Stimulated activated naive CD8-positive, alpha-beta T cell treated with anti-CD3 and anti-CD28 coated beads, Interleukin-15, Interleukin-2, amounts not matched to agents 100 ng/mL and 50 ng/mL, for 24 hours (primary cell): ENCODE measurements around the gene ATOH7.
"Not testable (repeated sequence)": the region's sequence is repeated elsewhere in the genome, so short reads cannot be mapped to it uniquely, and the experiment has no call there.

Source experiments
- H3K27ac Mint-ChIP-seq: one replicate; pipeline ENCODE4 v1.8.0; 2021; ENCODE audit warnings: mild to moderate bottlenecking, mixed read lengths
- H3K27me3 Mint-ChIP-seq: one replicate; pipeline ENCODE4 v1.8.0; 2021; ENCODE audit warnings: mixed read lengths
- H3K36me3 Mint-ChIP-seq: one replicate; pipeline ENCODE4 v1.8.0; 2021; ENCODE audit warnings: low read depth, mixed read lengths
- H3K4me1 Mint-ChIP-seq: one replicate; pipeline ENCODE4 v1.8.0; 2021; ENCODE audit warnings: low read depth, mixed read lengths
- H3K4me3 Mint-ChIP-seq: one replicate; pipeline ENCODE4 v1.8.0; 2021; ENCODE audit warnings: mild to moderate bottlenecking, mixed read lengths
- H3K9me3 Mint-ChIP-seq: one replicate; pipeline ENCODE4 v1.8.0; 2021; ENCODE audit warnings: mixed read lengths

ATOH7 gene

GRCh38 chr10:68249297-68249696 lies 17.4 kb upstream of the ATOH7 start:
- Mint-ChIP-seq H3K4me3 (no peak overlapping the region), H3K27ac (no peak overlapping the region), H3K4me1 (peaks cover 6% of the 10 kb centered on the region), H3K9me3 (no peaks in the 10 kb centered on the region), H3K36me3 (no peaks in the 10 kb centered on the region), H3K27me3 (peaks cover 3% of the 10 kb centered on the region)

- Mint-ChIP-seq H3K4me3 (no peak overlapping the region), H3K27me3 (peaks cover 3% of the 10 kb centered on the region), H3K27ac (no peak overlapping the region), H3K36me3 (no peaks in the 10 kb centered on the region), H3K4me1 (peaks cover 6% of the 10 kb centered on the region), H3K9me3 (no peaks in the 10 kb centered on the region)
These were observed 16.0 kb upstream of the ATOH7 start for GRCh38 chr10:68247931-68248330.

GRCh38 chr10:68246397-68246796 lies 14.5 kb upstream of the ATOH7 start:
- H3K9me3 Mint-ChIP-seq, H3K27me3 Mint-ChIP-seq, H3K27ac Mint-ChIP-seq, H3K4me1 Mint-ChIP-seq, H3K4me3 Mint-ChIP-seq, H3K36me3 Mint-ChIP-seq: not testable (repeated sequence)

- no peaks in the 10 kb centered on the region for H3K4me1 Mint-ChIP-seq
- peaks cover 3% of the 10 kb centered on the region for H3K27me3 Mint-ChIP-seq
- no peak overlapping the region for H3K4me3 Mint-ChIP-seq
- H3K9me3 Mint-ChIP-seq = no peaks in the 10 kb centered on the region
- H3K27ac Mint-ChIP-seq = no peak overlapping the region
- H3K36me3 Mint-ChIP-seq = no peaks in the 10 kb centered on the region
These were observed 10.1 kb upstream of the ATOH7 start for GRCh38 chr10:68242051-68242450.

- Mint-ChIP-seq H3K4me1 (no peaks in the 10 kb centered on the region), H3K36me3 (no peaks in the 10 kb centered on the region), H3K9me3 (no peaks in the 10 kb centered on the region), H3K4me3 (no peak overlapping the region), H3K27ac (no peak overlapping the region), H3K27me3 (peaks cover 3% of the 10 kb centered on the region)
These were observed 7.8 kb upstream of the ATOH7 start for GRCh38 chr10:68239596-68240150.

GRCh38 chr10:68239069-68239468 lies 7.2 kb upstream of the ATOH7 start:
- Mint-ChIP-seq H3K27me3 (peaks cover 5% of the 10 kb centered on the region), H3K36me3 (no peaks in the 10 kb centered on the region), H3K4me3 (no peak overlapping the region), H3K9me3 (no peaks in the 10 kb centered on the region), H3K27ac (no peak overlapping the region), H3K4me1 (no peaks in the 10 kb centered on the region)

- no peak overlapping the region for H3K4me3 Mint-ChIP-seq
- H3K27ac Mint-ChIP-seq = no peak overlapping the region
- H3K27me3 Mint-ChIP-seq = peaks cover 12% of the 10 kb centered on the region
- no peaks in the 10 kb centered on the region for H3K9me3 Mint-ChIP-seq
- H3K4me1 Mint-ChIP-seq = no peaks in the 10 kb centered on the region
- no peaks in the 10 kb centered on the region for H3K36me3 Mint-ChIP-seq
These were observed 6.5 kb upstream of the ATOH7 start for GRCh38 chr10:68238371-68238770.

- H3K27ac Mint-ChIP-seq = no peak overlapping the region
- no peaks in the 10 kb centered on the region for H3K36me3 Mint-ChIP-seq
- H3K4me1 Mint-ChIP-seq = no peaks in the 10 kb centered on the region
- H3K27me3 Mint-ChIP-seq = peaks cover 22% of the 10 kb centered on the region
- H3K9me3 Mint-ChIP-seq = no peaks in the 10 kb centered on the region
- no peak overlapping the region for H3K4me3 Mint-ChIP-seq
These were observed 5.3 kb upstream of the ATOH7 start for GRCh38 chr10:68237173-68237572.

- peaks cover 32% of the 10 kb centered on the region for H3K27me3 Mint-ChIP-seq
- H3K4me1 Mint-ChIP-seq = peaks cover 8% of the 10 kb centered on the region
- H3K9me3 Mint-ChIP-seq = no peaks in the 10 kb centered on the region
- no peak overlapping the region for H3K4me3 Mint-ChIP-seq
- no peak overlapping the region for H3K27ac Mint-ChIP-seq
- no peaks in the 10 kb centered on the region for H3K36me3 Mint-ChIP-seq
These were observed 3.7 kb upstream of the ATOH7 start for GRCh38 chr10:68235581-68235980.

- peaks cover 8% of the 10 kb centered on the region for H3K4me1 Mint-ChIP-seq
- peaks cover 37% of the 10 kb centered on the region for H3K27me3 Mint-ChIP-seq
- H3K9me3 Mint-ChIP-seq = no peaks in the 10 kb centered on the region
- H3K36me3 Mint-ChIP-seq = no peaks in the 10 kb centered on the region
- no peak overlapping the region for H3K27ac Mint-ChIP-seq
- H3K4me3 Mint-ChIP-seq = no peak overlapping the region
These were observed 3.2 kb upstream of the ATOH7 start for GRCh38 chr10:68235111-68235510.

- H3K27ac Mint-ChIP-seq = no peak overlapping the region
- H3K27me3 Mint-ChIP-seq = peaks cover 42% of the 10 kb centered on the region
- H3K4me3 Mint-ChIP-seq = no peak overlapping the region
- H3K36me3 Mint-ChIP-seq = no peaks in the 10 kb centered on the region
- H3K4me1 Mint-ChIP-seq = peaks cover 8% of the 10 kb centered on the region
- no peaks in the 10 kb centered on the region for H3K9me3 Mint-ChIP-seq
These were observed 1.1 kb upstream of the ATOH7 start for GRCh38 chr10:68233046-68233445.

GRCh38 chr10:68231106-68231816 lies 652 bp downstream of the ATOH7 start:
- peaks cover 42% of the 10 kb centered on the region for H3K27me3 Mint-ChIP-seq
- H3K4me1 Mint-ChIP-seq = peaks cover 8% of the 10 kb centered on the region
- no peaks in the 10 kb centered on the region for H3K9me3 Mint-ChIP-seq
- no peak overlapping the region for H3K27ac Mint-ChIP-seq
- peak overlapping the region; percentile 74 for H3K4me3 Mint-ChIP-seq
- H3K36me3 Mint-ChIP-seq = no peaks in the 10 kb centered on the region

- Mint-ChIP-seq H3K36me3 (no peaks in the 10 kb centered on the region), H3K27me3 (peaks cover 42% of the 10 kb centered on the region), H3K9me3 (no peaks in the 10 kb centered on the region), H3K4me3 (peak overlapping the region; percentile 74), H3K4me1 (peaks cover 8% of the 10 kb centered on the region), H3K27ac (no peak overlapping the region)
These were observed 1.6 kb downstream of the ATOH7 start for GRCh38 chr10:68230268-68230667.

- Mint-ChIP-seq H3K27me3 (peaks cover 5% of the 10 kb centered on the region), H3K4me3 (no peak overlapping the region), H3K4me1 (no peaks in the 10 kb centered on the region), H3K27ac (no peak overlapping the region), H3K36me3 (no peaks in the 10 kb centered on the region), H3K9me3 (no peaks in the 10 kb centered on the region)
These were observed 7.1 kb downstream of the ATOH7 start for GRCh38 chr10:68224810-68225209.

GRCh38 chr10:68223535-68224165 lies 8.3 kb downstream of the ATOH7 start:
- Mint-ChIP-seq H3K27ac (no peak overlapping the region), H3K9me3 (no peaks in the 10 kb centered on the region), H3K27me3 (no peaks in the 10 kb centered on the region), H3K4me1 (no peaks in the 10 kb centered on the region), H3K36me3 (no peaks in the 10 kb centered on the region), H3K4me3 (no peak overlapping the region)

GRCh38 chr10:68222391-68222790 lies 9.5 kb downstream of the ATOH7 start:
- Mint-ChIP-seq H3K27me3 (peaks cover 3% of the 10 kb centered on the region), H3K4me1 (no peaks in the 10 kb centered on the region), H3K27ac (no peak overlapping the region), H3K9me3 (no peaks in the 10 kb centered on the region), H3K36me3 (no peaks in the 10 kb centered on the region), H3K4me3 (no peak overlapping the region)
